Esophagus muscularis mucosa (tissue), 4 donors: ENCODE measurements around the gene MAPK8IP3. TPM values are rescaled to one million over a fixed set of nuclear protein-coding genes. Genes with fewer than 3 reads are reported as not detected.

Experiments
- DNase-seq: peaks from one replicate; pipeline ENCODE4 v3.0.0-alpha.2; 2017; ENCODE audit errors: extremely low spot score
- H3K27ac ChIP-seq, 4 donors: fragments of 200-600 bp; sonication (generic); replicated peaks in 1 of 4; 1 replicate in 3 of 4; 2 replicates in 1 of 4; pipeline ENCODE4 v1.5.1; 2016 to 2019; ENCODE audit warnings: mild to moderate bottlenecking in 1 of 4
- H3K27me3 ChIP-seq, 4 donors: fragments of 200-600 bp; sonication (generic); one replicate each; pipeline versions ENCODE4 v1.5.1 to v1.6.0; 2016 to 2019
- H3K36me3 ChIP-seq, 4 donors: fragments of 200-600 bp; sonication (generic); one replicate each; pipeline ENCODE4 v1.5.1; 2016 to 2019
- H3K4me1 ChIP-seq, 4 donors: fragments of 200-600 bp; sonication (generic); one replicate each; pipeline ENCODE4 v1.5.1; 2016 to 2019
- H3K4me3 ChIP-seq, 4 donors: fragments of 200-600 bp; sonication (generic); 1 replicate in 2 of 4; 2 replicates in 2 of 4; pipeline ENCODE4 v1.5.1; 2016 to 2019; ENCODE audit warnings: mild to moderate bottlenecking in 4 of 4, moderate library complexity in 1 of 4
- H3K9me3 ChIP-seq, 4 donors: fragments of 200-600 bp; sonication (generic); 1 replicate in 3 of 4; 2 replicates in 1 of 4; pipeline ENCODE4 v1.5.1; 2016 to 2019
- CTCF ChIP-seq, 3 experiments: fragments of 200-600 bp in 2 of 3; fragments of 450-650 bp in 1 of 3; sonication (generic) in 2 of 3; IDR thresholded peaks; one replicate each; pipeline ENCODE4 v1.5.1; 2017 to 2019; ENCODE audit warnings: antibody characterized with exemption in 3 of 3, mild to moderate bottlenecking in 2 of 3, moderate library complexity in 1 of 3
- EP300 ChIP-seq: sonication (generic); formaldehyde crosslinking; IDR thresholded peaks from one replicate; pipeline ENCODE4 v1.6.1; 2017; ENCODE audit warnings: antibody characterized with exemption
- POLR2A ChIP-seq: fragments of 450-650 bp; IDR thresholded peaks from one replicate; pipeline ENCODE4 v1.6.1; 2017; ENCODE audit warnings: antibody characterized with exemption, moderate library complexity, mild to moderate bottlenecking, low read depth
- POLR2AphosphoS5 ChIP-seq, 2 donors: sonication (generic); formaldehyde crosslinking; IDR thresholded peaks; one replicate each; pipeline ENCODE4 v1.6.1; 2017; ENCODE audit warnings: antibody characterized with exemption in 2 of 2
- WGBS: methylation state at CpG from one replicate; pipeline ENCODE4 v1.1.5; 2018; 5-methylcytosine and 5-hydroxymethylcytosine counted together
- intact Hi-C: fragments of 100-400 bp; cut with DNase I; formaldehyde crosslinking; loops from one replicate; pipeline ENCODE4 v1.15.1; 2023
- total RNA-seq, 4 donors: library from RNA; depleted of rRNA; stranded (reverse); fragments of >200 nt; gene quantifications; one replicate each; pipeline versions ENCODE4 v1.1.0 to v1.2.1, GENCODE V29; 2016

Gene MAPK8IP3
- total RNA-seq, 4 donors from 2014 or later: 21.5 to 36.2 (median 28.5) TPM

GRCh38 chr16:1667916-1668315, 38.1 kb upstream of the MAPK8IP3 start:
- no peak for TF ChIP-seq EP300
- no peak for TF ChIP-seq POLR2AphosphoS5 (IDR thresholded peaks at IDR 0.05)
- Histone ChIP-seq H3K4me1 (no peaks in the 10 kb centered on the region), H3K4me3 (no peak overlapping the region), H3K27me3 (no peaks in the 10 kb centered on the region), H3K36me3 (peaks cover 85 to 100% (median 99%) of the 10 kb centered on the region in 4 donors), H3K9me3 (no peaks in the 10 kb centered on the region), H3K27ac (no peak overlapping the region)
- intact Hi-C loops: no loop called here
- WGBS: 90% methylated on average over 13 of the region's 14 CpGs
- DNase-seq: no peak

GRCh38 chr16:1668612-1669319, 37.2 kb upstream of the MAPK8IP3 start:
- TF ChIP-seq CTCF (IDR thresholded peaks at IDR 0.05) (no peak), POLR2AphosphoS5 (IDR thresholded peaks at IDR 0.05) (no peak), EP300 (no peak), POLR2A (no peak)
- H3K9me3 ChIP-seq: no peaks in the 10 kb centered on the region
- WGBS: 91% methylated on average over 10 of the region's 23 CpGs
- peaks cover 78 to 100% (median 99%) of the 10 kb centered on the region in 4 donors for H3K36me3 ChIP-seq
- DNase-seq: no peak
- H3K27ac ChIP-seq: no peak overlapping the region
- no peaks in the 10 kb centered on the region for H3K4me1 ChIP-seq
- intact Hi-C loops: no loop called here
- no peaks in the 10 kb centered on the region for H3K27me3 ChIP-seq
- no peak overlapping the region for H3K4me3 ChIP-seq

- DNase-seq: no peak
- no peaks in the 10 kb centered on the region for H3K27me3 ChIP-seq
- H3K4me3 ChIP-seq: no peak overlapping the region
- H3K4me1 ChIP-seq: no peaks in the 10 kb centered on the region
- WGBS: 93% methylated on average over 6 of the region's 7 CpGs
- no peak for TF ChIP-seq CTCF (IDR thresholded peaks at IDR 0.05)
- no peak for TF ChIP-seq EP300
- TF ChIP-seq POLR2AphosphoS5 (IDR thresholded peaks at IDR 0.05): no peak
- TF ChIP-seq POLR2A: no peak
- intact Hi-C loops: no loop called here
- no peaks in the 10 kb centered on the region for H3K9me3 ChIP-seq
- H3K27ac ChIP-seq: no peak overlapping the region
- peaks cover 87 to 100% (median 99%) of the 10 kb centered on the region in 4 donors for H3K36me3 ChIP-seq
Measured at GRCh38 chr16:1669698-1670097, 36.3 kb upstream of the MAPK8IP3 start.

- Histone ChIP-seq H3K27me3 (no peaks in the 10 kb centered on the region), H3K9me3 (no peaks in the 10 kb centered on the region), H3K27ac (no peak overlapping the region), H3K4me1 (no peaks in the 10 kb centered on the region), H3K36me3 (peaks cover 84 to 100% (median 99%) of the 10 kb centered on the region in 4 donors), H3K4me3 (no peak overlapping the region)
- DNase-seq: no peak
- intact Hi-C loops: no loop called here
- TF ChIP-seq EP300 (no peak), CTCF (IDR thresholded peaks at IDR 0.05) (no peak), POLR2AphosphoS5 (IDR thresholded peaks at IDR 0.05) (no peak), POLR2A (no peak)
- whole genome bisulfite sequencing: 95% methylated on average over 17 of the region's 19 CpGs
Measured at GRCh38 chr16:1670371-1670770, 35.6 kb upstream of the MAPK8IP3 start.

- Histone ChIP-seq H3K27ac (no peak overlapping the region), H3K4me3 (no peak overlapping the region), H3K27me3 (no peaks in the 10 kb centered on the region), H3K36me3 (peaks cover 83 to 100% (median 99%) of the 10 kb centered on the region in 4 donors), H3K4me1 (no peaks in the 10 kb centered on the region), H3K9me3 (no peaks in the 10 kb centered on the region)
- no peak for DNase-seq
- WGBS: 95% methylated on average over 7 of the region's 7 CpGs
- intact Hi-C loops: no loop called here
- TF ChIP-seq POLR2A: no peak
- no peak for TF ChIP-seq CTCF (IDR thresholded peaks at IDR 0.05)
- TF ChIP-seq POLR2AphosphoS5 (IDR thresholded peaks at IDR 0.05): no peak
- no peak for TF ChIP-seq EP300
Measured at GRCh38 chr16:1670866-1671265, 35.1 kb upstream of the MAPK8IP3 start.
